VCaP (cell line): Measurements from ENCODE around the gene DAZAP1.

Experiments used
- H3K27ac ChIP-seq: fragments of 450-650 bp; 2 replicates; pipeline ENCODE4 v1.5.1; 2017
- CTCF ChIP-seq: fragments of 450-650 bp; conservative IDR thresholded peaks from 2 replicates; pipeline ENCODE4 v1.5.1; 2017; ENCODE audit warnings: mild to moderate bottlenecking, moderate library complexity

DAZAP1 gene

DNA sequence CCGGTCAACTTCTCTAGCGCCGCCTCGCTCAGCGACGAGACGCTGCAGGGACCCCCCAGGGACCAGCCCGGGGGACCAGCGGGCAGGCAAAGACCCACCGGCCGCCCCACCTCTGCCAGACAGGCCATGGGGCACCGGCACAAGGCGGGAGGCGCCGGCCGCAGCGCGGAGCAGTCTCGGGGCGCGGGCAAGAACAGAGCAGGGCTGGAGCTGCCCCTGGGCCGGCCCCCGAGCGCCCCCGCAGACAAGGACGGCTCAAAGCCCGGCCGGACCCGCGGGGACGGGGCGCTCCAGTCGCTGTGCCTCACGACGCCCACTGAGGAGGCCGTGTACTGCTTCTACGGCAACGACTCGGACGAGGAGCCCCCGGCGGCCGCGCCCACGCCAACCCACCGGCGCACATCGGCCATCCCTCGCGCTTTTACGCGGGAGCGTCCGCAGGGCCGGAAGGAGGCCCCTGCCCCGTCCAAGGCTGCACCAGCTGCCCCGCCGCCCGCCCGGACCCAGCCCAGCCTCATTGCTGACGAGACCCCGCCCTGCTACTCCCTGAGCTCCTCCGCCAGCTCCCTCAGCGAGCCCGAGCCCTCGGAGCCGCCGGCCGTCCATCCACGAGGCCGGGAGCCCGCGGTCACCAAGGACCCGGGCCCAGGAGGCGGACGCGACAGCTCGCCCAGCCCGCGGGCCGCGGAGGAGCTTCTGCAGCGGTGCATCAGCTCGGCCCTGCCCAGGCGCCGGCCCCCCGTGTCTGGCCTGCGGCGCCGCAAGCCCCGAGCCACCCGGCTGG, 60.3 kb downstream of the DAZAP1 start:
- no peak for TF ChIP-seq CTCF
- H3K27ac ChIP-seq, result no peak overlapping the region

GRCh38 chr19:1468274-1468820, 61.0 kb downstream of the DAZAP1 start:
- no peak overlapping the region for H3K27ac ChIP-seq
- no peak for TF ChIP-seq CTCF

- TF ChIP-seq CTCF, result peak; percentile 33
Observed at GRCh38 chr19:1468821-1469254, 61.5 kb downstream of the DAZAP1 start.

DNA sequence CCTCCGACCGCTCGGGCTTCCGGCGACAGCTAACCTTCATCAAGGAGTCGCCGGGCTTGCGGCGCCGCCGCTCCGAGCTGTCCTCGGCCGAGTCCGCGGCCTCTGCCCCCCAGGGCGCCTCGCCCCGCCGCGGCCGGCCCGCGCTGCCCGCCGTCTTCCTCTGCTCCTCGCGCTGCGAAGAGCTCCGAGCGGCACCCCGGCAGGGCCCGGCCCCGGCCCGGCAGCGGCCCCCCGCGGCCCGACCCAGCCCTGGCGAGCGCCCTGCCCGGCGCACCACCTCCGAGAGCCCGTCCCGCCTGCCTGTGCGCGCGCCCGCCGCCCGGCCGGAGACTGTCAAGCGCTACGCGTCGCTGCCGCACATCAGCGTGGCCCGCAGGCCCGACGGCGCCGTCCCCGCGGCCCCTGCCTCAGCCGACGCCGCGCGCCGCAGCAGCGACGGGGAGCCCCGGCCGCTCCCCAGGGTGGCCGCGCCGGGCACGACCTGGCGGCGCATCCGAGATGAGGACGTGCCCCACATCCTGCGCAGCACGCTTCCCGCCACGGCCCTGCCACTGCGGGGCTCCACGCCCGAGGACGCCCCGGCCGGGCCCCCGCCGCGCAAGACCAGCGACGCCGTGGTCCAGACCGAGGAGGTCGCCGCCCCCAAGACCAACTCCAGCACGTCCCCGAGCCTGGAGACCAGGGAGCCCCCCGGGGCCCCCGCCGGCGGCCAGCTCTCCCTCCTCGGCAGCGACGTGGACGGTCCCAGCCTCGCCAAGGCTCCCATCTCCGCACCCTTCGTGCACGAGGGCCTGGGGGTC, 62.1 kb downstream of the DAZAP1 start:
- peak overlapping the region; percentile 49; the same call in 1 of the 2 replicates for H3K27ac ChIP-seq
- TF ChIP-seq CTCF, result 0 out of 2 replicates have a peak, but pooled peaks have one; percentile 17

More at GRCh38 chr19:1468821-1469254, 61.5 kb downstream of the DAZAP1 start:
- H3K27ac ChIP-seq, result peak overlapping the region; percentile 49; the same call in 1 of the 2 replicates

- H3K27ac ChIP-seq, result peak overlapping the region; percentile 49; the same call in 1 of the 2 replicates
- TF ChIP-seq CTCF, result no peak
Observed at GRCh38 chr19:1470055-1470304, 62.6 kb downstream of the DAZAP1 start.

GRCh38 chr19:1470305-1471009, 63.1 kb downstream of the DAZAP1 start:
- TF ChIP-seq CTCF, result no peak
- peak overlapping the region; percentile 49; the same call in 1 of the 2 replicates for H3K27ac ChIP-seq
